GM10248 (cell line): ENCODE results near the gene PPM1K.
"Not testable (repeated sequence)": the region's sequence is repeated elsewhere in the genome, so short reads cannot be mapped to it uniquely, and the experiment has no call there.

Experiments used
- CTCF ChIA-PET: fragments of 300-600 bp; sonication (Branson Sonifier 250); formaldehyde crosslinking; extraction: SDS; loops from one replicate; lab custom pipeline; 2021; ENCODE audit warnings: antibody characterized with exemption; lab: Yijun Ruan, JAX
- POLR2A ChIA-PET: fragments of 350-650 bp; sonication (Branson Sonifier 250); formaldehyde crosslinking; extraction: SDS; loops from one replicate; lab custom pipeline; 2020; ENCODE audit warnings: antibody characterized with exemption; lab: Yijun Ruan, JAX
- DNase-seq: peaks from one replicate; pipeline ENCODE4 v3.0.0; 2012; ENCODE audit errors: extremely low spot score
- CTCF ChIP-seq: IDR thresholded peaks from 2 replicates; pipeline ENCODE4 v1.5.1; 2012; ENCODE audit warnings: mild to moderate bottlenecking, low read depth; ENCODE audit errors: extremely low read depth, missing control alignments, control extremely low read depth

PPM1K gene

GRCh38 chr4:88318751-88319350, 34.5 kb upstream of the PPM1K start:
- no peak for DNase-seq
- no peak for TF ChIP-seq CTCF
- POLR2A ChIA-PET = no interaction called here
- CTCF ChIA-PET = interaction anchor here (1.3 kb wide), 1 partner anchor 48 kb away, joined by 3 read pairs; no protein-coding TSS in a partner anchor

GRCh38 chr4:88315460-88316017, 31.2 kb upstream of the PPM1K start:
- TF ChIP-seq CTCF = no peak
- ChIA-PET POLR2A (no interaction called here), CTCF (interaction anchor here (0.8 to 1.2 kb wide), 2 partner anchors 10 to 19 kb away, joined by 3 to 10 read pairs; no protein-coding TSS in a partner anchor)
- no peak for DNase-seq

- POLR2A ChIA-PET, DNase-seq: not testable (repeated sequence)
- CTCF ChIA-PET = interaction anchor here (0.9 to 2.9 kb wide), 4 partner anchors 9 to 101 kb away, joined by 3 to 15 read pairs (median 3); no protein-coding TSS in a partner anchor
Observed at GRCh38 chr4:88313088-88313624, 28.8 kb upstream of the PPM1K start.

GRCh38 chr4:88308587-88308986, 24.2 kb upstream of the PPM1K start:
- POLR2A ChIA-PET = no interaction called here
- no peak for DNase-seq
- no peak for TF ChIP-seq CTCF
- CTCF ChIA-PET = interaction anchor here (1.4 kb wide), 1 partner anchor 17 kb away, joined by 3 read pairs; no protein-coding TSS in a partner anchor

GRCh38 chr4:88297725-88298454, 13.5 kb upstream of the PPM1K start:
- CTCF ChIA-PET = interaction anchor here (1.1 to 2.1 kb wide), 5 partner anchors 10 to 217 kb away, joined by 3 to 7 read pairs (median 5); no protein-coding TSS in a partner anchor

GRCh38 chr4:88297212-88297516, 12.8 kb upstream of the PPM1K start:
- ChIA-PET POLR2A (no interaction called here), CTCF (interaction anchor here (0.8 to 2.1 kb wide), 9 partner anchors 8 to 218 kb away, joined by 3 to 7 read pairs (median 4); partner anchors contain the start of gene HERC6)
- DNase-seq = no peak
- no peak for TF ChIP-seq CTCF

More at GRCh38 chr4:88297725-88298454, 13.5 kb upstream of the PPM1K start:
- TF ChIP-seq CTCF = no peak
- POLR2A ChIA-PET = no interaction called here
- DNase-seq = no peak
